GM12878 (cell line): ENCODE results near the gene WDTC1. TPM values are rescaled to one million over a fixed set of nuclear protein-coding genes. Genes with fewer than 3 reads are reported as not detected.

Source experiments
- ATAC-seq: fragments of 200-7000 bp; cut with Tn5 transposase; 3 replicates; pipeline ENCODE4 v1.9.1; 2020; ENCODE audit warnings: mild to moderate bottlenecking, moderate library complexity
- BruUV-seq: library from RNA; stranded (reverse); fragments of 400-500 nt; replicated peaks from 2 replicates; lab custom pipeline; 2021; lab: Mats Ljungman, UMichigan
- CTCF ChIA-PET: fragments of 300-600 bp; sonication (Branson Sonifier 250); formaldehyde crosslinking; extraction: SDS; loops from one replicate; lab custom pipeline; 2021; ENCODE audit warnings: inconsistent platforms; lab: Yijun Ruan, JAX
- POLR2A ChIA-PET: fragments of 350-600 bp; formaldehyde crosslinking; extraction: SDS; loops from one replicate; lab custom pipeline; 2021; ENCODE audit warnings: inconsistent platforms; lab: Charles Lee
- RAD21 ChIA-PET: fragments of 300-600 bp; sonication (Branson Sonifier 250); formaldehyde crosslinking; loops from one replicate; lab custom pipeline; 2023; ENCODE audit warnings: antibody characterized with exemption; ENCODE audit not compliant: unreplicated experiment; lab: Charles Lee
- SMC1A ChIA-PET: fragments of 300-600 bp; sonication (Branson Sonifier 250); formaldehyde crosslinking; loops from one replicate; lab custom pipeline; 2023; ENCODE audit not compliant: unreplicated experiment, uncharacterized antibody; lab: Charles Lee
- DNase-seq: peaks from one replicate; pipeline ENCODE4 v3.0.0-alpha.2; 2011; ENCODE audit warnings: low read depth, low spot score
- FAIRE-seq: peaks from 3 replicates; lab custom pipeline; 2011; peaks lifted over from hg19 to GRCh38; lab: Jason Lieb, UNC
- H2AFZ ChIP-seq: 2 replicates; pipeline ENCODE4 v1.6.0; 2011; ENCODE audit warnings: low read depth, low read length, control low read depth; ENCODE audit not compliant: control insufficient read depth
- H3K27ac ChIP-seq: 2 replicates; pipeline ENCODE4 v1.5.1; 2011; ENCODE audit warnings: control low read depth; ENCODE audit not compliant: control insufficient read depth, insufficient read depth
- H3K27me3 ChIP-seq, 2 experiments: replicated peaks in 1 of 2; 2 replicates each; pipeline versions ENCODE4 v1.6.0 to v1.6.1; 2011; ENCODE audit warnings: low read length in 1 of 2; ENCODE audit not compliant: control insufficient read depth in 2 of 2, insufficient read depth in 2 of 2
- H3K36me3 ChIP-seq, 2 experiments: 2 replicates each; pipeline ENCODE4 v1.5.1; 2011; ENCODE audit warnings: low read length in 1 of 2; ENCODE audit not compliant: control insufficient read depth in 2 of 2, insufficient read depth in 2 of 2
- H3K4me1 ChIP-seq: 2 replicates; pipeline ENCODE4 v1.6.1; 2011; ENCODE audit warnings: mild to moderate bottlenecking, low read length, moderate library complexity, mixed read lengths; ENCODE audit not compliant: control insufficient read depth, insufficient read depth
- H3K4me2 ChIP-seq: 2 replicates; pipeline ENCODE4 v1.6.0; 2011; ENCODE audit warnings: control low read depth; ENCODE audit not compliant: control insufficient read depth, insufficient read depth
- H3K4me3 ChIP-seq: fragments of 200-600 bp; sonication (generic); 2 replicates; pipeline ENCODE4 v1.5.1; 2016
- H3K79me2 ChIP-seq: 2 replicates; pipeline ENCODE4 v1.6.0; 2011; ENCODE audit warnings: low read length; ENCODE audit not compliant: control insufficient read depth, insufficient read depth
- H3K9ac ChIP-seq: 2 replicates; pipeline ENCODE4 v1.8.0; 2011; ENCODE audit warnings: low read length, control low read depth, mixed read lengths; ENCODE audit not compliant: control insufficient read depth, insufficient read depth
- H3K9me3 ChIP-seq: replicated peaks from 3 replicates; pipeline ENCODE4 v1.5.1; 2011; ENCODE audit warnings: mild to moderate bottlenecking, low read length; ENCODE audit not compliant: control insufficient read depth, insufficient read depth
- H4K20me1 ChIP-seq: 2 replicates; pipeline ENCODE4 v1.6.0; 2011; ENCODE audit not compliant: control insufficient read depth, insufficient read depth
- CEBPB ChIP-seq, 2 experiments: fragments of 150-350 bp in 1 of 2; IDR thresholded peaks; 2 replicates each; pipeline ENCODE4 v1.6.1; 2012 to 2014; ENCODE audit warnings: low read depth in 2 of 2, low read length in 2 of 2, borderline replicate concordance in 1 of 2, inconsistent platforms in 1 of 2
- CREM ChIP-seq: IDR thresholded peaks from 2 replicates; pipeline ENCODE4 v1.6.1; 2014; ENCODE audit warnings: antibody characterized with exemption, low read depth
- HDAC6 ChIP-seq: fragments of 200-600 bp; sonication (generic); IDR thresholded peaks from one replicate; pipeline ENCODE4 v1.8.0; 2017; ENCODE audit warnings: antibody characterized with exemption; ENCODE audit not compliant: unreplicated experiment
- JUNB ChIP-seq: IDR thresholded peaks from 2 replicates; pipeline ENCODE4 v1.6.1; 2016; ENCODE audit warnings: antibody characterized with exemption, mild to moderate bottlenecking
- NFXL1 ChIP-seq: fragments of 450-650 bp; IDR thresholded peaks from 2 replicates; pipeline ENCODE4 v1.6.1; 2017; ENCODE audit warnings: antibody characterized with exemption, mild to moderate bottlenecking, borderline replicate concordance
- NR2F1 ChIP-seq: fragments of 450-650 bp; conservative IDR thresholded peaks from 2 replicates; pipeline ENCODE4 v1.6.1; 2017; ENCODE audit warnings: mild to moderate bottlenecking
- PAX5 ChIP-seq: IDR thresholded peaks from 2 replicates; pipeline ENCODE4 v1.6.1; 2011; ENCODE audit warnings: low read depth, low read length, borderline replicate concordance
- RB1 ChIP-seq: fragments of 450-650 bp; formaldehyde crosslinking; IDR thresholded peaks from 2 replicates; pipeline ENCODE4 v1.6.1; 2017; ENCODE audit warnings: mild to moderate bottlenecking, borderline replicate concordance
- SIN3A ChIP-seq: IDR thresholded peaks from 2 replicates; pipeline ENCODE4 v1.6.1; 2012; ENCODE audit warnings: low read depth, low read length, improper control_type of control experiment
- SRF ChIP-seq, 2 experiments: IDR thresholded peaks; 2 replicates each; pipeline ENCODE4 v1.6.1; 2011; ENCODE audit warnings: low read depth in 2 of 2, low read length in 2 of 2, mild to moderate bottlenecking in 1 of 2, moderate library complexity in 1 of 2
- SUZ12 ChIP-seq: fragments of 200-600 bp; sonication (generic); IDR thresholded peaks from one replicate; pipeline ENCODE4 v1.6.1; 2018; ENCODE audit warnings: antibody characterized with exemption, mild to moderate bottlenecking; ENCODE audit not compliant: unreplicated experiment
- TAF1 ChIP-seq: IDR thresholded peaks from 2 replicates; pipeline ENCODE4 v1.6.1; 2011; ENCODE audit warnings: mild to moderate bottlenecking, low read depth, low read length, borderline replicate concordance
- YY1 ChIP-seq: IDR thresholded peaks from 2 replicates; pipeline ENCODE4 v1.6.1; 2011; ENCODE audit warnings: low read depth, mild to moderate bottlenecking, low read length
- ZNF622 ChIP-seq: fragments of 450-650 bp; IDR thresholded peaks from 2 replicates; pipeline ENCODE4 v1.6.1; 2017; ENCODE audit warnings: mild to moderate bottlenecking, inconsistent platforms
- ZZZ3 ChIP-seq: IDR thresholded peaks from 2 replicates; pipeline ENCODE4 v1.6.1; 2011; ENCODE audit warnings: low read depth; ENCODE audit not compliant: control insufficient read depth, insufficient read length
- WGBS: methylation state at CpG from one replicate; pipeline ENCODE4 v1.1.6; 2016; ENCODE audit warnings: low lambda C conversion rate; ENCODE audit not compliant: insufficient replicate concordance, insufficient coverage; ENCODE audit errors: missing lambda C conversion rate; 5-methylcytosine and 5-hydroxymethylcytosine counted together
- in situ Hi-C: fragments of 300-500 bp; cut with MboI; formaldehyde crosslinking; loops from 9 replicates; pipeline ENCODE4 v1.14.3; 2018; ENCODE audit warnings: mixed read lengths
- intact Hi-C: fragments of 100-400 bp; cut with micrococcal nuclease; formaldehyde crosslinking; loops from one replicate; pipeline ENCODE4 v1.14.2; 2022; ENCODE audit not compliant: unreplicated experiment
- polyA plus RNA-seq, 11 experiments: library from polyadenylated mRNA; depleted of rRNA in 4 of 11; unstranded in 6 of 11; stranded (reverse) in 5 of 11; fragments of >200 nt; fragmentation: Nextera tagmentation in 4 of 11; fragmentation: Illumina TruSeq in 1 of 11; extraction: Ambion mirVana in 4 of 11; extraction: Trizol in 1 of 11; gene quantifications; 1 replicate in 1 of 11; 2 replicates in 10 of 11; pipeline versions ENCODE4 v1.2.1 to v1.2.3, GENCODE V29; 2011 to 2016; ENCODE audit warnings: inconsistent platforms in 2 of 11, missing spikeins in 2 of 11, low read depth in 1 of 11
- total RNA-seq, 4 experiments: library from RNA; depleted of rRNA in 3 of 4; stranded (reverse); fragments of >200 nt in 3 of 4; fragmentation: Illumina TruSeq in 1 of 4; extraction: Trizol in 1 of 4; gene quantifications; 2 replicates each; pipeline versions ENCODE4 v1.2.1 to v1.2.3, GENCODE V29; 2013 to 2021
- TF ChIP-seq, protein P1 (sequence below): fragments of 450-650 bp; IDR thresholded peaks from 2 replicates; pipeline ENCODE4 v1.6.1; 2016; ENCODE audit warnings: mild to moderate bottlenecking
- TF ChIP-seq, protein P2 (sequence below): fragments of 150-350 bp; IDR thresholded peaks from 2 replicates; pipeline ENCODE4 v1.6.1; 2014; ENCODE audit warnings: mild to moderate bottlenecking, low read depth, low read length

The WDTC1 gene
- total and polyA plus RNA-seq, 10 of the 15 experiments (the other 5 are each of a cell fraction or from before 2014, with no cell fraction given): 0.21 to 28.7 (median 7.6) TPM

DNA sequence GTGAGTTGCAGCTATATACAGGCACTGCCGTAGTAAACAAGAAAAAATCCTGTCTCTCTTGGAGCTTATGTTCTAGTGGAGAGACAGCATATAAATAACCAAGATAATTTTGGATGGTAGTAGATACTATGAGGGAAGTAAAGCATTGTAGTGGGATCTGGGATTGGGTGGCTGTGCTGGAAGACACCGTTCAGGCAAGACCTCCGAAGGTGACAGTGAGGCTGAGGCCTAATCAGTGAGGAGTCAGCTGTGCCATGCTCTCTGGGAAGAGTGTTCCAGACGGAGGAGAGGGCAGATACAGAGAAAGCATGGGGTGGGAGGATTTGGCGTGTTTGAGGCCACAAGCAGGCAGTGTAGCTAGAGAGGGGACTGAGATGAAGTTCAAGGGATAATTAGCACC is 93.5 kb downstream of the WDTC1 start:
- POLR2A ChIA-PET: no interaction called here
- H3K9me3 ChIP-seq: no peaks in the 10 kb centered on the region
- SMC1A ChIA-PET: interaction anchor here (1.5 kb wide), 1 partner anchor 175 kb away, joined by 3 read pairs; no protein-coding TSS in a partner anchor
- ATAC-seq (no peak), DNase-seq (no peak), FAIRE-seq (no peak)
- intact Hi-C loops: loop anchor here (10.0 kb wide), 1 partner anchor 337 kb away; no protein-coding TSS in a partner anchor
- CTCF ChIA-PET: interaction anchor here (0.8 to 0.9 kb wide), 3 partner anchors 26 to 67 kb away, joined by 3 read pairs; partner anchors contain the start of gene GPR3
- H4K20me1 ChIP-seq: no peaks in the 10 kb centered on the region; the same call in 1 of the 2 replicates
- H2AFZ ChIP-seq: no peak overlapping the region
- RAD21 ChIA-PET: no interaction called here
- peaks cover 12 to 19% of the 10 kb centered on the region in 2 experiments for H3K36me3 ChIP-seq
- peaks cover 43% of the 10 kb centered on the region for H3K79me2 ChIP-seq
- TF ChIP-seq NFXL1: no peak
- no peak for TF ChIP-seq HDAC6
- TF ChIP-seq SIN3A: no peak
- no peak for TF ChIP-seq YY1
- TF ChIP-seq SRF (IDR thresholded peaks at IDR 0.05; ENCODE audit: low read depth in 2 of 2, low read length in 2 of 2): no peak
- no peak for TF ChIP-seq NR2F1
- no peak for TF ChIP-seq ZNF622
- H3K9ac ChIP-seq: no peak overlapping the region
- no TSS peak for BruUV-seq
- no peak overlapping the region for H3K4me2 ChIP-seq
- no peaks in the 10 kb centered on the region for H3K27me3 ChIP-seq
- in situ Hi-C loops: no loop called here
- H3K4me3 ChIP-seq: no peak overlapping the region
- H3K27ac ChIP-seq: no peak overlapping the region
- H3K4me1 ChIP-seq: no peaks in the 10 kb centered on the region
- 86% methylated on average over 5 of the region's 5 CpGs for WGBS

DNA sequence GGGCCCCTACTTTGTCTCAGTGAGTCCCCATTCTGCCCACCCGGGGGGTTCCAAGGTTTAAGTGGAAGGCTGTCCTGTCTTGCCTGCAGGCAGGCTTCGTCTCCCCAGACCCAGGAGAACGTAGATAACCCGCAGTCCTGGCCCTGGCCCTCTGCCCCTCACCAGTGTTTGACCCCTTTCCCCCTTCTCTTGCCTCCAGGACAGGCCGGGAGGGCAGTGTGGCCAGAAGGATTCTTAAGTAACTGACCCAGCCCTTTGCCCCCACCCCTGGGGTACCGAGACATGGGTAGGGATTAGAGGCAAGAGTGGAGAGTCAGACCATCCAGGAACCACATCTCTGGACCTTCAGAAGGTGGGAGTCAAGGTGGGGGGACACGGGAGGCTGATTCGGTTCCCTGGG is 96.4 kb downstream of the WDTC1 start:
- Histone ChIP-seq H3K27me3 (no peaks in the 10 kb centered on the region), H3K4me2 (no peak overlapping the region), H3K9me3 (no peaks in the 10 kb centered on the region), H3K27ac (no peak overlapping the region), H2AFZ (no peak overlapping the region), H3K79me2 (peaks cover 19% of the 10 kb centered on the region), H3K4me1 (no peaks in the 10 kb centered on the region), H3K4me3 (no peak overlapping the region), H4K20me1 (no peaks in the 10 kb centered on the region; the same call in 1 of the 2 replicates), H3K9ac (no peak overlapping the region), H3K36me3 (peaks cover 18 to 24% of the 10 kb centered on the region in 2 experiments)
- FAIRE-seq (no peak), ATAC-seq (no peak), DNase-seq (no peak)
- WGBS: 95% methylated on average over 8 of the region's 8 CpGs
- in situ Hi-C loops: no loop called here
- ChIA-PET POLR2A (no interaction called here), CTCF (interaction anchor here (0.7 to 4.4 kb wide), 3 partner anchors 27 to 274 kb away, joined by 3 to 77 read pairs (median 3); no protein-coding TSS in a partner anchor), SMC1A (no interaction called here), RAD21 (no interaction called here)
- intact Hi-C loops: no loop called here
- no TSS peak for BruUV-seq
- no peak for TF ChIP-seq CEBPB (IDR thresholded peaks at IDR 0.05; ENCODE audit: borderline replicate concordance in 1 of 2, low read depth in 2 of 2, low read length in 2 of 2)
- no peak for TF ChIP-seq ZNF622
- no peak for TF ChIP-seq PAX5
- no peak for TF ChIP-seq CREM
- TF ChIP-seq ZZZ3: no peak
- no peak for TF ChIP-seq JUNB
- TF ChIP-seq RB1: no peak
- no peak for TF ChIP-seq TAF1
- TF ChIP-seq, protein P1, sequence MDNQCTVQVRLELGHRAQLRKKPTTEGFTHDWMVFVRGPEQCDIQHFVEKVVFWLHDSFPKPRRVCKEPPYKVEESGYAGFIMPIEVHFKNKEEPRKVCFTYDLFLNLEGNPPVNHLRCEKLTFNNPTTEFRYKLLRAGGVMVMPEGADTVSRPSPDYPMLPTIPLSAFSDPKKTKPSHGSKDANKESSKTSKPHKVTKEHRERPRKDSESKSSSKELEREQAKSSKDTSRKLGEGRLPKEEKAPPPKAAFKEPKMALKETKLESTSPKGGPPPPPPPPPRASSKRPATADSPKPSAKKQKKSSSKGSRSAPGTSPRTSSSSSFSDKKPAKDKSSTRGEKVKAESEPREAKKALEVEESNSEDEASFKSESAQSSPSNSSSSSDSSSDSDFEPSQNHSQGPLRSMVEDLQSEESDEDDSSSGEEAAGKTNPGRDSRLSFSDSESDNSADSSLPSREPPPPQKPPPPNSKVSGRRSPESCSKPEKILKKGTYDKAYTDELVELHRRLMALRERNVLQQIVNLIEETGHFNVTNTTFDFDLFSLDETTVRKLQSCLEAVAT: no peak
- TF ChIP-seq SUZ12: no peak
- TF ChIP-seq, protein P2, sequence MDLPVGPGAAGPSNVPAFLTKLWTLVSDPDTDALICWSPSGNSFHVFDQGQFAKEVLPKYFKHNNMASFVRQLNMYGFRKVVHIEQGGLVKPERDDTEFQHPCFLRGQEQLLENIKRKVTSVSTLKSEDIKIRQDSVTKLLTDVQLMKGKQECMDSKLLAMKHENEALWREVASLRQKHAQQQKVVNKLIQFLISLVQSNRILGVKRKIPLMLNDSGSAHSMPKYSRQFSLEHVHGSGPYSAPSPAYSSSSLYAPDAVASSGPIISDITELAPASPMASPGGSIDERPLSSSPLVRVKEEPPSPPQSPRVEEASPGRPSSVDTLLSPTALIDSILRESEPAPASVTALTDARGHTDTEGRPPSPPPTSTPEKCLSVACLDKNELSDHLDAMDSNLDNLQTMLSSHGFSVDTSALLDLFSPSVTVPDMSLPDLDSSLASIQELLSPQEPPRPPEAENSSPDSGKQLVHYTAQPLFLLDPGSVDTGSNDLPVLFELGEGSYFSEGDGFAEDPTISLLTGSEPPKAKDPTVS: no peak
